Panc1 (cell line): ENCODE measurements around the gene STIL.

Experiments used
- CTCF ChIP-seq: fragments of 450-650 bp; IDR thresholded peaks from 2 replicates; pipeline ENCODE4 v1.5.1; 2017; ENCODE audit warnings: mild to moderate bottlenecking
- POLR2AphosphoS5 ChIP-seq: IDR thresholded peaks from 2 replicates; pipeline ENCODE4 v1.6.1; 2012; ENCODE audit warnings: mild to moderate bottlenecking, low read depth, low read length, moderate library complexity
- SIN3A ChIP-seq: IDR thresholded peaks from 2 replicates; pipeline ENCODE4 v1.6.1; 2012; ENCODE audit warnings: low read depth, mild to moderate bottlenecking, low read length, moderate library complexity, borderline replicate concordance; ENCODE audit not compliant: insufficient read depth
- TF ChIP-seq, protein P1 (sequence below), 2 experiments: IDR thresholded peaks; 2 replicates each; pipeline ENCODE4 v1.6.1; 2011 to 2012; ENCODE audit warnings: low read depth in 2 of 2, control low read depth in 1 of 2, low read length in 1 of 2, mild to moderate bottlenecking in 1 of 2, moderate library complexity in 1 of 2; ENCODE audit not compliant: insufficient read depth in 1 of 2

GRCh38 chr1:47323599-47324031 is 9.7 kb upstream of the STIL start:
- no peak for TF ChIP-seq CTCF
- TF ChIP-seq POLR2AphosphoS5: no peak
- TF ChIP-seq SIN3A: no peak
- TF ChIP-seq, protein P1, sequence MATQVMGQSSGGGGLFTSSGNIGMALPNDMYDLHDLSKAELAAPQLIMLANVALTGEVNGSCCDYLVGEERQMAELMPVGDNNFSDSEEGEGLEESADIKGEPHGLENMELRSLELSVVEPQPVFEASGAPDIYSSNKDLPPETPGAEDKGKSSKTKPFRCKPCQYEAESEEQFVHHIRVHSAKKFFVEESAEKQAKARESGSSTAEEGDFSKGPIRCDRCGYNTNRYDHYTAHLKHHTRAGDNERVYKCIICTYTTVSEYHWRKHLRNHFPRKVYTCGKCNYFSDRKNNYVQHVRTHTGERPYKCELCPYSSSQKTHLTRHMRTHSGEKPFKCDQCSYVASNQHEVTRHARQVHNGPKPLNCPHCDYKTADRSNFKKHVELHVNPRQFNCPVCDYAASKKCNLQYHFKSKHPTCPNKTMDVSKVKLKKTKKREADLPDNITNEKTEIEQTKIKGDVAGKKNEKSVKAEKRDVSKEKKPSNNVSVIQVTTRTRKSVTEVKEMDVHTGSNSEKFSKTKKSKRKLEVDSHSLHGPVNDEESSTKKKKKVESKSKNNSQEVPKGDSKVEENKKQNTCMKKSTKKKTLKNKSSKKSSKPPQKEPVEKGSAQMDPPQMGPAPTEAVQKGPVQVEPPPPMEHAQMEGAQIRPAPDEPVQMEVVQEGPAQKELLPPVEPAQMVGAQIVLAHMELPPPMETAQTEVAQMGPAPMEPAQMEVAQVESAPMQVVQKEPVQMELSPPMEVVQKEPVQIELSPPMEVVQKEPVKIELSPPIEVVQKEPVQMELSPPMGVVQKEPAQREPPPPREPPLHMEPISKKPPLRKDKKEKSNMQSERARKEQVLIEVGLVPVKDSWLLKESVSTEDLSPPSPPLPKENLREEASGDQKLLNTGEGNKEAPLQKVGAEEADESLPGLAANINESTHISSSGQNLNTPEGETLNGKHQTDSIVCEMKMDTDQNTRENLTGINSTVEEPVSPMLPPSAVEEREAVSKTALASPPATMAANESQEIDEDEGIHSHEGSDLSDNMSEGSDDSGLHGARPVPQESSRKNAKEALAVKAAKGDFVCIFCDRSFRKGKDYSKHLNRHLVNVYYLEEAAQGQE (IDR thresholded peaks at IDR 0.05; ENCODE audit: insufficient read depth in 1 of 2, low read depth in 2 of 2, low read length in 1 of 2): no peak
